22Rv1 (cell line): ENCODE data around the gene GPER1.

ENCODE experiments used
- ZFX ChIP-seq: fragments of 450-650 bp; IDR thresholded peaks from 2 replicates; pipeline ENCODE4 v1.6.1; 2017; ENCODE audit warnings: antibody characterized with exemption, borderline replicate concordance
- TF ChIP-seq, protein P1 (sequence below): fragments of 450-650 bp; IDR thresholded peaks from 2 replicates; pipeline ENCODE4 v1.5.1; 2017; ENCODE audit warnings: mild to moderate bottlenecking

DNA sequence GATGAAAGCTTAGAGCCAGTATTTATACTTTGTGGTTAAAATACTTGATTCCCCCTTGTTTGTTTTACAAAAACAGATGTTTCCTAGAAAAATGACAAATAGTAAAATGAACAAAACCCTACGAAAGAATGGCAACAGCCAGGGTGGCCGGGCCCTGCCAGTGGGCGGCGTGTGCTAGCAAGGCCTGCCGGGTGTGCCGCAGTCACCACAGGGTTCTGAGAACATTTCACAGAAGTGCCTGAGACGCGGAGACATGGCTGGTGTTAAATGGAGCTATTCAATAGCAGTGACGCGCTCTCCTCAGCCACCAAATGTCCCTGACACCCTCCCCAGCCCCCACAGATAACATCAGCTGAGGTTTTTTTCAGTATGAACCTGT is 29.1 kb upstream of the GPER1 start:
- TF ChIP-seq, protein P1, sequence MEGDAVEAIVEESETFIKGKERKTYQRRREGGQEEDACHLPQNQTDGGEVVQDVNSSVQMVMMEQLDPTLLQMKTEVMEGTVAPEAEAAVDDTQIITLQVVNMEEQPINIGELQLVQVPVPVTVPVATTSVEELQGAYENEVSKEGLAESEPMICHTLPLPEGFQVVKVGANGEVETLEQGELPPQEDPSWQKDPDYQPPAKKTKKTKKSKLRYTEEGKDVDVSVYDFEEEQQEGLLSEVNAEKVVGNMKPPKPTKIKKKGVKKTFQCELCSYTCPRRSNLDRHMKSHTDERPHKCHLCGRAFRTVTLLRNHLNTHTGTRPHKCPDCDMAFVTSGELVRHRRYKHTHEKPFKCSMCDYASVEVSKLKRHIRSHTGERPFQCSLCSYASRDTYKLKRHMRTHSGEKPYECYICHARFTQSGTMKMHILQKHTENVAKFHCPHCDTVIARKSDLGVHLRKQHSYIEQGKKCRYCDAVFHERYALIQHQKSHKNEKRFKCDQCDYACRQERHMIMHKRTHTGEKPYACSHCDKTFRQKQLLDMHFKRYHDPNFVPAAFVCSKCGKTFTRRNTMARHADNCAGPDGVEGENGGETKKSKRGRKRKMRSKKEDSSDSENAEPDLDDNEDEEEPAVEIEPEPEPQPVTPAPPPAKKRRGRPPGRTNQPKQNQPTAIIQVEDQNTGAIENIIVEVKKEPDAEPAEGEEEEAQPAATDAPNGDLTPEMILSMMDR = no peak
- no peak for TF ChIP-seq ZFX
